Stimulated activated CD8-positive, alpha-beta memory T cell treated with anti-CD3 and anti-CD28 coated beads, Interleukin-2, amount 100 ng/mL, for 48 hours (primary cell): ENCODE data around the gene DOHH.

Experiments
- DNase-seq, 2 donors: peaks; one replicate each; pipeline ENCODE4 v3.0.0-alpha.2; 2020; ENCODE audit warnings: low read depth in 2 of 2

Gene DOHH

GRCh38 chr19:3503036-3503572 lies 2.6 kb upstream of the DOHH start:
- DNase-seq: no peak

DNA sequence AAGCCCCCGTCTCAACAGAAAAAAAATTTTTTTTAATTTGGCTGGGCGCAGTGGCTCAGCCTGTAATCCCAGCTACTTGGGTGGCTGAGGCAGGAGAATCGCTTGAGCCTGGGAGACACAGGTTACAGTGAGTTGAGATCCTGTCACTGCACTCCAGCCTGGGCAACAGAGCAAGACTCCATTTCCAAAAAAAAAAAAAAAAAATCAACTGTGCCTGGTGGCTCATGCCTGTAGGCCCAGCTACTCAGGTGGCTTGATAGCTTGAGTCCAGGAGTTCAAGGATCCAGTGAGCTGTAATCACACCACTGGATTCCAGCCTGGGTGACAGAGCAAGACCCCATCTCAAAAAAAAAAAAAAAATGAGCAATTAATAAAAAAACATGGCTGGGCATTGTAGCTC lies 1.3 kb upstream of the DOHH start:
- DNase-seq: no peak

- no peak for DNase-seq
Observed at GRCh38 chr19:3499738-3500428, 591 bp downstream of the DOHH start.

DNA sequence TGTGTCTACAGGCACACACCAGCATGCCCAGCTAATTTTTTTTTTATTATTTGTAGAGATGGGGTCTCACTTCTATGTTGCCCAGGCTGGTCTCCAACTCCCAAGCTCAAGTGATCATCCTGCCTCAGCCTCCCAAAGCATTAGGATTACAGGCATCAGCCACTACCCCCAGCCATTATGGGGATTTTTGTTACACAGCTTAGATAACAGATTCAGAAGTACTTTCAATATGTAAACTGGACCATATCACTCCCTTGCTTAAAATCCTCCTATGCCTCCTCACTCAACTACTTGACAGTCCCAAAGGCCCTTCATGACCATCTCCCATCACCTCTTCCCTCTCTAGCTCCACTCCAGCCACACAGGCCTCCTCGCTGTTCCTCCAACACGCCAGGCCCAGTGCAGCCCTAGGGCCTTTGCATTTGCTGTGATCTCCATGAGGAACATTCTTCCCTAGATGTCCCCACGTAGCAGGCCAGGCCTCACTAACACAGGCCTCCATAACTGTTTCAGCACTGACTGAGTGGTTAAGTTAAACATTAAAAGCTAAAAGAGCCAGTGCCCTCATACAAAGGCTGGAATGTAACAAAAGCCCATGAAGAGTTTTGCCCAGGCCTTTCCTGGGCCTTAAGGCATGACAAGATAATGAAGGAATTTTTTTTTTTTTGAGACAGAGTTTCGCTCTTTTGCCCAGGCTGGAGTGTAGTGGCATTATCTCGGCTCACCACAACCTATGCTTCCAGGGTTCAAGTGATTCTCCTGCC lies 2.5 kb downstream of the DOHH start:
- no peak for DNase-seq

- no peak for DNase-seq
Observed at GRCh38 chr19:3496392-3497273, 3.8 kb downstream of the DOHH start.

- DNase-seq: peak in 1 of 2 donors; percentile 27
Observed at GRCh38 chr19:3494559-3494958, 5.9 kb downstream of the DOHH start.

GRCh38 chr19:3494051-3494450 lies 6.4 kb downstream of the DOHH start:
- DNase-seq: peak in 1 of 2 donors; percentile 41

DNA sequence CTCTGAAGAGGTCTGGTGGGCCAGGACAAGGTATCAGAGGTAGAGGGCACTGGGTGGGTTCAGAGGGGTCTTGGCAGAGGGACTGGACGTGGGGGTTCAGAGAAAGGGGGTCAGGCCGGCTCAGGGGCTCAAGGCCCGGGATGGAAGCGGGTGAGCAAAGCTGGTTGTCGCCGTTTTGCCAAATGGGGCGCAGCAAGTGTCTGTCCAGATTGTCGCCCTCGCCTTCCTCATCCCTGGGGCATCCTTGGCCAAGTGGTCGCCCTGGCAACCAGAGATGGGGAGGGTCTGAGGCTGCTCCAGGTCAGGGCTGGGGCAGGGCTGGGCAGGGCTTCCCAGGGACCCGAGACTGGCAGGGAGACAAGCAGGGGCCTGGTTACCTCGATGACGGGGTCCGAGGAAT lies 6.8 kb downstream of the DOHH start:
- no peak for DNase-seq

- DNase-seq: no peak
Observed at GRCh38 chr19:3492919-3493318, 7.6 kb downstream of the DOHH start.

GRCh38 chr19:3492131-3492839 lies 8.2 kb downstream of the DOHH start:
- DNase-seq: no peak

DNA sequence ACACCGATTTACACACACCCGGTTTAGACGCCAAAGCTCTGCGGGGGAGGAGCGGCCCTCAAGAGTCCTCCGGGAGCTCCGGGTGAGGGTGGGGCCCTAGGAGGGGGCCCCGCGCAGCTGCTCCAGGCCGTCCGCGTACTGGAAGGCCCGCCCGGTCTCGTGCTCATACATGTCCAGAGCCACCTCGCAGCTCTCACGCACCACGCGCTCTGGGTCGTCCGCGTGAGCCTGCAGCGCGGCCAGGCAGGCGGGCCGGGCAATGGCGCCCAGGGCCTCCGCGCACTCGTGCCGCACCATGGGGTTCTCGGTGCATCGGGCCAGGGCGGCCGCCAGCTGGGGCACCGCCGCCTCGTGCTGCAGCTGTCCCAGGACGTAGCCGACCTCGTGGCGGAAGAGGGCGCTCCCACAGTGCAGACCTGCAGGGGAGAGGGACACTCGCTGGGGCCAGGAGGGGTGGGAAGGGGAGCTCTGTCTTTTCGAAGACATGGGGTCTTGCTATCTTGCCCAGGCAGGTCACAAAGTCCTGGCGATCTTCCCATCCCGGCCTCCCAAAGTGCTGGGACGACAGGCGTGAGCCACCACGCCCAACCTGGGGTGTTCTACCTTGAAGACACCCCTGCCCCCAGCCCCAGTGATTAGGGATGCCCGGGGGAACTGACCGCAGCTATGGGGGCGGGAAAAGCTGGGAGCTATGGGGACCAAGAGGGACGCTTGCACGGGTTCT lies 8.9 kb downstream of the DOHH start:
- no peak for DNase-seq

GRCh38 chr19:3483226-3483628 lies 17.2 kb downstream of the DOHH start, which contains the start of gene SMIM44:
SMIM44 (minus strand) TSS chr19:3483441; CDS start chr19:3483403, 38 bp downstream.
- DNase-seq: no peak

DNA sequence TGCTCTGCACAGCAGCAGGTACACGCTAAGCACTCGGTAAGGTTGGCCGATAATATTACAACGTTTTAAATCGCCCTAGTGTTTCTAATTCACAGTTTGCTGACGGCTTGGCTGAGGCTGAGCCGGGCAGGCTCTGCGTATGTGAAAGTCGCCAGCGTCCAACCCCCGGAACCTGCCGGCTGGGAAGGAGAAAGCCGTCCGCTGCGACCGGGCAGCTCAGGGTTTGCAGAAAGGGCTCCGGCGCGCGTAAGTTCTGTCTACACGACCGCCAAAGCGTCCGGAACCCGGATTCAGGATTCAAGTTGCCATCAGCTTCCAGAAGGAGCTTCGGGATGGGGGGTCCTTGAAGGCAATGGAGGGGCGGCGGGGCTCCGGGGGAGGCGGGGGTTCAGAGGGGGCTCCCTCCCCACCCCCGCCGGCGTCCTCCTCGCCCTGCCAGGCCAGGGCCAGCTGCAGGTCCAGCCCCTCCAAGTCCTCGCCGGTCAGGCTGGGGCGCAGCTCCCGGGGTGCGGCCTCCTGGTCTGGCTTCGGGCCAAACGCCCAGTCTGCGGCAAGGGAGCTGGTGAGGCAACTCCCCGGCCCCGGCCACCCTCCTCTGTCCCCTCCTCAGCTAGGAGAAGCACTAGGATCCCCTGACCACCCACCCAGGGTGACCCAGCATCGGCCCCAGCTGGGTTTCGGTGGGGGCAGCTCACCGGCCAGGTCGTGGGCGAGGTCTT lies 17.8 kb downstream of the DOHH start:
- no peak for DNase-seq

- no peak for DNase-seq
Observed at GRCh38 chr19:3481241-3482090, 19.0 kb downstream of the DOHH start.

- no peak for DNase-seq
Observed at GRCh38 chr19:3480383-3481091, 19.9 kb downstream of the DOHH start, which contains the start of gene SMIM24. SMIM24 (minus strand) TSS chr19:3480525; CDS start chr19:3480463, 62 bp downstream.

DNA sequence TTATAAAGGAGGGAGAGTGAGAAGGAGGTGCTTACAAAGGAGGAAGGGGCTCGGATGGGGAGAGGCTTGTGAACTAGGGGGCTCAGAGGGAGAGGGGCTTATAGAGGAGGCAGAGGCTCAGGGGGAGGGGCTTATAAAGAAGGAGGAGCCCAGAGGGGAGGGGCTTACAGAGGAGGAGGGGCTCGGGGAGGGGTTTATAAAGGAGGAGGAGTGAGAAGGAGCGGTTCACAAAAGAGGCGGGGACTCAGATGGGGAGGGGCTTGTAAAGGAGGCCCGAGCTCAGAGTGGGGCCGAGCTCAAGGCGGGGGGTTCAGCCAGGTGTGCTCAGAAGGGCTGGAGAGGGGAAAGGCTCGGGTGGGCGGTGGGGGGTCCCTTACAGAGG lies 20.6 kb downstream of the DOHH start:
- DNase-seq: peak in 1 of 2 donors; percentile 26

DNA sequence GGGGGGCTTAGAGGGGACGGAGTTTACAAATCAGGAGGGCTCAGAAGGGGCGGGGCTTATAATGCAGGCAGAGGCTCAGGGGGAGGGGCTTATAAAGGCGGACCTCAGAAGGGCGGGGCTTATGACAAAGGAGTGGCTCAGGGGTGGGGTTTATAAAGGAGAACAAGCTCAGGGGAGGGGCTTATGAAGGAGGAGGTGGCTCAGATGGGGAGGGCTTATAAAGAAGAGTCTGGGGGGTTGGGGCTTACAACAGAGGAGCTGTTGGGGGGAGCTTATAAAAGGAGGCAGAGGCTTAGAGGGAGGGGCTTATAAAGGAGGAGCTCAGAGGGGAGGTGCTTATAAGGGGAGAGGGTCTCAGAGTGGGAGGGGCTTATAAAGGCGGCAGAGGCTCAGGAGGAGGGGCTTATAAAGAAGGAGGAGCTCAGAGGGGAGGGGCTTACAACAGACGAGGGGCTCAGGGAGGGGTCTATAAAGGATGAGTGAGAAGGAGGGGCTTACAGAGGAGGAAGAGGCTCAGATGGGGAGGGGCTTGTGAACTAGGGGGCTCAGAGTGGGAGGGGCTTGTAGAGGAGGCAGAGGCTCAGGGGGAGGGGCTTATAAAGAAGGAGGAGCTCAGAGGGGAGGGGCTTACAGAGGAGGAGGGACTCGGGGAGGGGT lies 21.2 kb downstream of the DOHH start:
- peak in 1 of 2 donors; percentile 28 for DNase-seq
